PC-9 (cell line): Measurements from ENCODE around the gene BPIFB2.

Experiments used
- EZH2 ChIP-seq: fragments of 200-600 bp; sonication (generic); IDR thresholded peaks from 2 replicates; pipeline ENCODE4 v1.8.0; 2017; ENCODE audit warnings: antibody characterized with exemption, low read depth
- TF ChIP-seq, protein P1 (sequence below): fragments of 200-600 bp; sonication (generic); conservative IDR thresholded peaks from 2 replicates; pipeline ENCODE4 v1.6.1; 2017; ENCODE audit warnings: mixed run types, antibody characterized with exemption, mild to moderate bottlenecking, moderate library complexity

- TF ChIP-seq, protein P1, sequence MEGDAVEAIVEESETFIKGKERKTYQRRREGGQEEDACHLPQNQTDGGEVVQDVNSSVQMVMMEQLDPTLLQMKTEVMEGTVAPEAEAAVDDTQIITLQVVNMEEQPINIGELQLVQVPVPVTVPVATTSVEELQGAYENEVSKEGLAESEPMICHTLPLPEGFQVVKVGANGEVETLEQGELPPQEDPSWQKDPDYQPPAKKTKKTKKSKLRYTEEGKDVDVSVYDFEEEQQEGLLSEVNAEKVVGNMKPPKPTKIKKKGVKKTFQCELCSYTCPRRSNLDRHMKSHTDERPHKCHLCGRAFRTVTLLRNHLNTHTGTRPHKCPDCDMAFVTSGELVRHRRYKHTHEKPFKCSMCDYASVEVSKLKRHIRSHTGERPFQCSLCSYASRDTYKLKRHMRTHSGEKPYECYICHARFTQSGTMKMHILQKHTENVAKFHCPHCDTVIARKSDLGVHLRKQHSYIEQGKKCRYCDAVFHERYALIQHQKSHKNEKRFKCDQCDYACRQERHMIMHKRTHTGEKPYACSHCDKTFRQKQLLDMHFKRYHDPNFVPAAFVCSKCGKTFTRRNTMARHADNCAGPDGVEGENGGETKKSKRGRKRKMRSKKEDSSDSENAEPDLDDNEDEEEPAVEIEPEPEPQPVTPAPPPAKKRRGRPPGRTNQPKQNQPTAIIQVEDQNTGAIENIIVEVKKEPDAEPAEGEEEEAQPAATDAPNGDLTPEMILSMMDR, result peak; percentile 67
- TF ChIP-seq EZH2, result no peak
These were observed 2.4 kb upstream of the BPIFB2 start for GRCh38 chr20:33005132-33005566.
